ENCODE measurements around the gene NKAIN1.
"Not testable (repeated sequence)": the region's sequence is repeated elsewhere in the genome, so short reads cannot be mapped to it uniquely, and the experiment has no call there.

Gene NKAIN1

GRCh38 chr1:31148409-31148808 lies 91.3 kb downstream of the NKAIN1 start:
- no peak for DNase-seq

GRCh38 chr1:31145648-31146047 lies 94.0 kb downstream of the NKAIN1 start:
- DNase-seq = no peak

- DNase-seq = no peak
Measured at GRCh38 chr1:31144442-31144841, 95.2 kb downstream of the NKAIN1 start.

- no peak for DNase-seq
Measured at GRCh38 chr1:31143455-31143854, 96.2 kb downstream of the NKAIN1 start.

GRCh38 chr1:31142406-31142805 lies 97.3 kb downstream of the NKAIN1 start:
- no peak for DNase-seq

- no peak for DNase-seq
Measured at GRCh38 chr1:31140299-31140698, 99.4 kb downstream of the NKAIN1 start.

GRCh38 chr1:31138797-31139521 lies 100.7 kb downstream of the NKAIN1 start:
- not testable (repeated sequence) for DNase-seq

- not testable (repeated sequence) for DNase-seq
Measured at GRCh38 chr1:31137873-31138272, 101.8 kb downstream of the NKAIN1 start.

GRCh38 chr1:31135973-31136600 lies 103.6 kb downstream of the NKAIN1 start:
- no peak for DNase-seq

GRCh38 chr1:31133368-31133767 lies 106.3 kb downstream of the NKAIN1 start:
- DNase-seq = no peak
